ENCODE results near the gene PDCD10.

The PDCD10 gene

DNA sequence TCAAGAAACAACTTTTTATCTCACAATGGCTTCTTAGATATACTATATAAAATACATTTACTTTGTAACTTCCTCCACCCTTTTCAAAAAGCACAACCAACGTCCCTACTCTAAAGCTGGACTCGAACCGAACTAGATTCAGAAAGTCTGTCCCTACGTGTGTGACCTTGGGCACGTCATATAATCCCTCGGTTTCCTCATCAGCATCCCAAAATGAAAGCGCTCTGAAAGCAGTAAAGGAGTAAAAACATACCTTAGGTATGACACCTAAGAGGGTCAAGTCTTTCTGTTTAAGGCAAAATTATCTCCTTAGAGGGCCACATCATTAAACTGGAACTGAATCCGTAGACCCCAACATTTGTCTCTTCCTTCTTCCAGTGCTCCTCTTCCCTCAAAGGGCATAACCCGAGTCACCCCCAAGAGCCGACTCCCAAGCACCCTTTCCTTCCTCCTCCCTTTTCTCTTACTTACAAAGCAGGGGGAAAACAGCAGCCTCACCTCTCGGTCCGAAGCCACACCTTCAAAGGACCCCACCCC lies 663 bp downstream of the PDCD10 start:
- no peak for DNase-seq

DNA sequence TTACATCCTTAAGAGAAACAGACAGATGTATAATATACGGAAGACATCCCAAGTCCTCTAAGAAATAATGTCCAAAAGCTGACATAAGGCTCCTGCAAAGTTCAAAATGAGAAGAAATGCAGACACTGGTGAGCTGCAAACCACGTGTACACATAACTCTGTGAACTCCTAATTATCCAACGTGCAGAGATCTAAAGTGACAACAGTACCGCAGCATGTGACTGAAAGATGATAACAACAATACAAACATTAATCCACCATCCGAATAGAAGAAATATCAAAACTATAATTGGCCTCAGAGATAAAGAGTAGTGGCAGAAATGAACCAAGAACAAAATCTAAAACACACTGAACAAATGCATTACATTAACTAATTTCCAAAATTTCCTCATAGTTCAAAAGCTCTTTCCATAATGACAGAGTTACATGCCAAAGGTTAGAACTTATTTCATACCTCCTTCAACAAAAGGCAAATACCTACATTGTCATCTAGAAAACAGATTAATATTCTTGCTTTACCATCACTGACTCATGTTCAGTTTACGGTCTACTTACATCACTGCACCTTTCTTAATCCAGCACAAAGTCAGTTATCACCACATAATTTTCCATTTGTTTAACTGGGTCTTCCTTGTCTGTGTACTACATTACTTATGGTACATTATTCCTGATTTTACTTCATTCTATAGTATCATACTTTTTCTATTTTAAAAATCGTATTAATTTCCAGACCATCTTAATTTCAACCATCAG lies 2.2 kb downstream of the PDCD10 start:
- no peak for DNase-seq

DNA sequence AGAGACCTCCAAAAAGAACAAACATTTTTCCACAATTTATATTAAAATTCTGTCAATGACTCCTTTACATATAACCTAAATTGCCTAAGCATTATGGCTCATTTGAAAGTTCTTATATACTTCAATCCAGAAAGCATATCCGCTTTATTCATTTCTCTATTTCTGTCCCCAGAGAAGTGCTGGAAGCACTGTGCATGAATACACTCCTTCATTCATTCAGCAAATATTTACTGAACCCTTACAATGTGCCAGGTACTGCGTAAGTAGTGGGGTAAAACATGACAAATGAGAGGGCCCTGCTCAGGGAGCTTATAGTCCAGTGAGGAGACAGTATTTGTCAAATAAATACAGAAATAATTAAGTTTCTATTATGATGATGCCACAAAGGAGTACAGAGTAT lies 3.3 kb downstream of the PDCD10 start:
- DNase-seq: no peak

- no peak for DNase-seq
These were observed 5.1 kb downstream of the PDCD10 start for GRCh38 chr3:167729591-167729990.

DNA sequence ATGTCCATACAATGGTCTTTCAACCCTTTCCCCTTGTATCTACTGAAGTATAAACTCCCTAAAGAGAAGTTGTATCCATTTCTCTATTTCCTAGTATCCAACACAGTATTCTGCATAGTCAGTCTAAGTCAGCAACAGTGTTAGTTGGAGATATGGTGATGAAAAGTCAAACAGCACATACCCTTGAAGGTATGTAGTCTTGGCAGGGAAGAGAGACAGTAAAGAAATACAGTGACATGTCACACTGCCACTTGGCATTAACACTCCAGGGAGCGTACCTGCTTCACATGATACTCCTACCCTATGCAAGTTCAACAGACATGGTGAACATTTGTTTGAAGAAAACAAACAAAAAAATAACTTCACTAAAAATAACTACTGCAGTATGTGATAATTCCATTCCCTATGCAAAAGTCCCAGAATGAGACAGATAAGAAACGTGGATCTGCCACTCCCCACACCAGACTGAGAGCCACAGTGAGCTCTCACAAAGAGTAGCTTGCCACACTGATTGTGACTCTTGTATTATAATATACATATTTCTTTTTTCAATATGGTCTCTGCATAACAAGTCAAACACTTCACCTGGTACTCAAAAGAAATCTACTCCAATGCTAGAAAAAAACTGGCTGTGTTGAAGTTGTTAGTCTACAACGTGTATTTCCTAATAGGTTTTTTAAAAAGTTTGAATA lies 5.9 kb downstream of the PDCD10 start:
- DNase-seq: no peak

GRCh38 chr3:167728176-167728575 lies 6.5 kb downstream of the PDCD10 start:
- no peak for DNase-seq

GRCh38 chr3:167723872-167724271 lies 10.8 kb downstream of the PDCD10 start:
- DNase-seq: no peak

- DNase-seq: no peak
These were observed 11.6 kb downstream of the PDCD10 start for GRCh38 chr3:167723025-167723512.

GRCh38 chr3:167718582-167718981 lies 16.1 kb downstream of the PDCD10 start:
- no peak for DNase-seq

DNA sequence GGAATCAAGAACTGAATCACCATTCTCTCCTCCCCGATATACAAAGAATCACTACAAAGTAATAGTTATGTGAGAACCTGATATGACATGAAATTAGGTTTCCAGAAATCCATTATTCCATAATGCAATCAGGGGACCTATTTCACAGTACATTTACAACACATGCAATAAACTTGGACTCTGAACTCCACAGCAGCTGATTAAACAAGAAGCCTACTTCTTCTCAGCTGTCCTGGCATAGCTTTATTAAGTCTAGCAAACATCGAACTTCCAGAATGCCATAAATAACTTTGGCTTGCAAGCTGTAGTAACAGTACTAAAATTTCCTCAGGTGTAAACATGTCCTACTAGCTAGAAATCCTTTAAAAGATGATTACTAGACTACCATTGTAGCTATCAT lies 17.8 kb downstream of the PDCD10 start:
- no peak for DNase-seq

- DNase-seq: no peak
These were observed 19.8 kb downstream of the PDCD10 start for GRCh38 chr3:167714871-167715270.

- DNase-seq: no peak
These were observed 22.2 kb downstream of the PDCD10 start for GRCh38 chr3:167712445-167712844.

- no peak for DNase-seq
These were observed 23.3 kb downstream of the PDCD10 start for GRCh38 chr3:167711439-167711838.

GRCh38 chr3:167710552-167710951 lies 24.1 kb downstream of the PDCD10 start:
- no peak for DNase-seq

- DNase-seq: no peak
These were observed 25.0 kb downstream of the PDCD10 start for GRCh38 chr3:167709690-167710089.

DNA sequence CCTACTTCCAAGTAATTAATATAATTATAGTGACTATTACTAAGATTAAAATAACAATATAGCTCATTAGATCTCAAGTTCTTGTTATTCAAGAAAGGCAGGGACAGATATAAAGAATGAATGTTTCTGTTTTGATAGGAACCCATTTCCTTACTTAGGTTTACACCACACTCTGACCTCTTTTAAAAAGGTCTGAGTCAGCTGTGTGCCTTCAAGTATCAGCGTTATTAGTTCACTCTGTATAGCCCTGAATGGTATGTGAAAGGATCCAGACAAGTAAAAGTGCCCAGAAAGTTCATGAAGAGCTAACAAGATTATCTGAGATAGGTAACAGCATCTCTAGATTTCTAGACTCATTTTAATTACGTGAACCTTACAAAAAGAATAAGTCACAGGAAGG lies 28.9 kb downstream of the PDCD10 start:
- no peak for DNase-seq

DNA sequence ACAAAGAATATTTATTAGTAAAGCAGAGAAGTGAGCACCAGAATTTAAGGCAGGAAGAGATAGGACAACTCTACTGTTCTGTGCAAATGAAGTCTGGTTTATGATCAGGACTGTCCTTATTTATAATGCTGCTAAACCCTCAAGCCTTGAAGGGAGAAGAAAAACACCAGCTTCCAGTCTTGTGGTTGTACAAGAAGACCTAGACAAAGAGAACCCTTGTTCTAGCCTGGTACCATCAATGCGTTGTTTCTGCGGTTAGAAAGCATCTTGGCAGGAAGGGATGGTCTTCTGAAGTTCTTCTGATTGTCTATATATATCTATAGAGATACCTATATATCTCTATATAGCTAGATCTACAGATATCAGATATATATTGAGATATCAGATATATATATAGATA lies 33.8 kb downstream of the PDCD10 start:
- DNase-seq: no peak

GRCh38 chr3:167700046-167700445 lies 34.6 kb downstream of the PDCD10 start:
- DNase-seq: no peak

GRCh38 chr3:167694121-167694520 lies 40.6 kb downstream of the PDCD10 start:
- DNase-seq: no peak

DNA sequence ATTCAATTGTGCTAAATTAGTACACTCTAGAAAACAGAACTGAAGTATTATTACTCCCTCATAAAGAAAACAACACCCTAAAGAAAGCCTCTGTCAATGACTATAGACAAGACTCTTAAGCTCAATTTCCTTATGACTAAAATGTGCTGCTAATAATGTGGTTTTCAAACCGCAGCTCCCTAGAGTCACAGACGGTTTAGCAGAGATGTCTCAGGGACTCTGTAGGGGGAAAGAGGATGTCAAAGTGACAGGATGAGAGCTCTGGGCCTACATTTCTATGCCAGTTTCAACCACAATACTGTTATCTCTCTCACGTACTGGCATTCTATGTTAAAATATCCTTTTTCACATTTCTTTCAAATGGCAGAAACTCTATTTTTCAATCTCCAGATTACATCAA lies 43.3 kb downstream of the PDCD10 start:
- DNase-seq: no peak

DNA sequence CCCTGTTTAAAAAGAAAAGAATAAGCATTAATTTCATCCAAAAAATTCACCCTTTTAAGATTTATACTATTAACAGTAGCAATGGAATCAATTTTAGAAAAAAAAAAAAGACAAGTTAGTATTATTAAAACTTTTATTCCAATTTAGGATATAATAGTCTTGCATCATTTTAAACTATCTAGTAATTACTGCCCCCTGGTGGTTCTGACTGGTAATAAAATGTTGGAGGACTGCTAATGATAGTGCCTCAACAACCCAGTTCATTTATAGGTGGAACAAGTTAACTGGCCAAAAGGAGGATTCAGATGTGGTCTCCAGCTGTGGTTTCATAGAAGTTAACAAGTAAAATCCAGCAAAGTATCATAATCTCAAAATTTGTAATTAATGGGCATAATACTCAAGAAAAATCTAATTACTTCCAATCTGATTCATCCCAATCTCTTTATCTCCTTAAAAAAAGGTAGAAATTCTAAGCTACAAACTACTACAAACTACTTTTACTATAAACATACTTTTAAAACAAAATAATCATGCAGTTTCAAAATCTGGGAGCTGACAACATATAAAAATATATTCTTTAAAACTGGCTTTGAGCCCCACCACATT lies 50.2 kb downstream of the PDCD10 start:
- DNase-seq: no peak

DNA sequence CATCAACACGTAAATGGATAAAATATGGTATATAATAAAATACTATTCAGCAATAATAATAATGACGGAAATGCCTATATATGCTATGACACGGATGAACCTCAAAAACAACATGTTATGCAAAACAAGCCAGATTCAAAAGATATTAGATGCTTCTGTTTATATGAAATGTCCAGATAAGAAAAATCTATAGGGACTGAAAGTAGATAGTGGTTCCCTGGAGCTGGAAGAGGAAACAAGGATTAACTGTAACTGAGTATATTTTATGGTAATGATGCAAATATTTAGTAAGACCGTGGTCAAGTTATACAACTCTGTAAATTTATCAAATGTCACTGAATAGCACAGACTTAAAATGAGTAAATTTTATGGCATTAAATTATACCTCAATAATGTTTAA lies 55.2 kb downstream of the PDCD10 start:
- no peak for DNase-seq

DNA sequence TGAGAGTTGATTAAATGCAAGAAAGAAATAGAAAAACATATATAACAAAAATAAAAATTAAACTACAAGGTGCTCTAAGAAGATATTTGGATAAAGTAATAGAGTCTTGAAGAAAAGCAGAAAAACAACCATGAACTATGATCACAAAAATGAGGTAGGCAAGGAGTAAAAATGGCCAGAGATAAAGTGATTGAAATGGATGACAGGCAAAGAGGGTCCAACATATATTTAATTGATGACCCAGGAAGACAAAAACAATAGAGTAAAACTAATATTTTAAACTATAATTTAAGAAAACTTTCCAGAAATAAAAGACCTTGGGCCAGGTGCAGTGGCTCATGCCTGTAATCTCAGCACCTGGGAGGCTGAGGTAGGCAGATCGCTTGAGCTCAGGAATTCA lies 58.8 kb downstream of the PDCD10 start:
- no peak for DNase-seq

GRCh38 chr3:167673221-167673620 lies 61.5 kb downstream of the PDCD10 start:
- no peak for DNase-seq

All from NCI-H187 treated with DMSO at 0.1 percent for 48 hours (cell line).